ENCODE data around the gene PHTF2. TPM values are rescaled to one million over a fixed set of nuclear protein-coding genes. Genes with fewer than 3 reads are reported as not detected.
"Not testable (repeated sequence)": the region's sequence is repeated elsewhere in the genome, so short reads cannot be mapped to it uniquely, and the experiment has no call there.

The PHTF2 gene
- total and polyA plus RNA-seq, 2 experiments from 2014 or later, result 13.3 to 26.9 TPM

- H3K9me2 ChIP-seq (replicated peaks; ENCODE audit: insufficient read depth), result no peaks in the 10 kb centered on the region
- H2AFZ ChIP-seq, result no peak overlapping the region
- H4K20me1 ChIP-seq (ENCODE audit: insufficient read depth, poor library complexity, severe bottlenecking), result no peaks in the 10 kb centered on the region
- peaks cover 11% of the 10 kb centered on the region for H3K4me1 ChIP-seq (ENCODE audit: insufficient read depth)
- H3K4me3 ChIP-seq, result no peak overlapping the region
- H3K9me3 ChIP-seq (ENCODE audit: low read depth), result no peaks in the 10 kb centered on the region
- DNase-seq (ENCODE audit: low spot score), result no peak
- H3K79me2 ChIP-seq, result peaks cover 10% of the 10 kb centered on the region
- no peaks in the 10 kb centered on the region for H3K27me3 ChIP-seq
- H3K36me3 ChIP-seq (replicated peaks; ENCODE audit: insufficient read depth, low read depth), result no peaks in the 10 kb centered on the region
- WGBS (ENCODE audit: low lambda C conversion rate, missing lambda C conversion rate), result 70% methylated on average over 3 of the region's 3 CpGs
- H3K4me2 ChIP-seq, result no peak overlapping the region
- TF ChIP-seq EZH2phosphoT487 (IDR thresholded peaks at IDR 0.05; ENCODE audit: low read depth, severe bottlenecking, unreplicated experiment), result no peak
- no peak for TF ChIP-seq EZH2 (IDR thresholded peaks at IDR 0.05; ENCODE audit: borderline replicate concordance)
- TF ChIP-seq CTCF (IDR thresholded peaks at IDR 0.05; ENCODE audit: poor library complexity), result no peak
- peak overlapping the region; percentile 76 for H3K27ac ChIP-seq
These were observed 67.8 kb downstream of the PHTF2 start for GRCh38 chr7:77866370-77866769.

- Histone ChIP-seq H3K27ac (peak overlapping the region; percentile 76), H4K20me1 (ENCODE audit: insufficient read depth, poor library complexity, severe bottlenecking) (no peaks in the 10 kb centered on the region), H3K27me3 (no peaks in the 10 kb centered on the region), H3K4me1 (ENCODE audit: insufficient read depth) (peaks cover 11% of the 10 kb centered on the region), H3K4me2 (peak overlapping the region; percentile 25), H3K4me3 (no peak overlapping the region), H3K9me3 (ENCODE audit: low read depth) (no peaks in the 10 kb centered on the region), H3K9me2 (replicated peaks; ENCODE audit: insufficient read depth) (no peaks in the 10 kb centered on the region), H3K79me2 (peaks cover 10% of the 10 kb centered on the region), H2AFZ (no peak overlapping the region), H3K36me3 (replicated peaks; ENCODE audit: insufficient read depth, low read depth) (no peaks in the 10 kb centered on the region)
- 34% methylated on average over 3 of the region's 3 CpGs for WGBS (ENCODE audit: low lambda C conversion rate, missing lambda C conversion rate)
- no peak for TF ChIP-seq EZH2 (IDR thresholded peaks at IDR 0.05; ENCODE audit: borderline replicate concordance)
- TF ChIP-seq EZH2phosphoT487 (IDR thresholded peaks at IDR 0.05; ENCODE audit: low read depth, severe bottlenecking, unreplicated experiment), result no peak
- no peak for TF ChIP-seq CTCF (IDR thresholded peaks at IDR 0.05; ENCODE audit: poor library complexity)
- peak; percentile 25 for DNase-seq (ENCODE audit: low spot score)
These were observed 68.4 kb downstream of the PHTF2 start for GRCh38 chr7:77866786-77867536.

- peak; percentile 23 for DNase-seq (ENCODE audit: low spot score)
- WGBS (ENCODE audit: low lambda C conversion rate, missing lambda C conversion rate), result 86% methylated on average over 1 of the region's 1 CpG
- Histone ChIP-seq H3K4me3 (no peak overlapping the region), H3K27ac (peak overlapping the region; percentile 76), H3K27me3 (no peaks in the 10 kb centered on the region), H4K20me1 (ENCODE audit: insufficient read depth, poor library complexity, severe bottlenecking) (no peaks in the 10 kb centered on the region), H3K4me2 (peak overlapping the region; percentile 25), H3K9me3 (ENCODE audit: low read depth) (no peaks in the 10 kb centered on the region), H3K9me2 (replicated peaks; ENCODE audit: insufficient read depth) (no peaks in the 10 kb centered on the region), H3K4me1 (ENCODE audit: insufficient read depth) (peaks cover 11% of the 10 kb centered on the region), H2AFZ (no peak overlapping the region), H3K36me3 (replicated peaks; ENCODE audit: insufficient read depth, low read depth) (no peaks in the 10 kb centered on the region), H3K79me2 (peaks cover 10% of the 10 kb centered on the region)
- TF ChIP-seq CTCF (IDR thresholded peaks at IDR 0.05; ENCODE audit: poor library complexity) (no peak), EZH2 (IDR thresholded peaks at IDR 0.05; ENCODE audit: borderline replicate concordance) (no peak), EZH2phosphoT487 (IDR thresholded peaks at IDR 0.05; ENCODE audit: low read depth, severe bottlenecking, unreplicated experiment) (no peak)
These were observed 68.9 kb downstream of the PHTF2 start for GRCh38 chr7:77867537-77867865.

GRCh38 chr7:77872256-77872655 is 73.7 kb downstream of the PHTF2 start:
- not testable (repeated sequence) for H3K9me3 ChIP-seq (ENCODE audit: low read depth); H3K4me1 ChIP-seq (ENCODE audit: insufficient read depth); H2AFZ ChIP-seq; H3K27me3 ChIP-seq; H3K79me2 ChIP-seq; DNase-seq (ENCODE audit: low spot score); H3K4me2 ChIP-seq; H4K20me1 ChIP-seq (ENCODE audit: insufficient read depth, poor library complexity, severe bottlenecking); H3K36me3 ChIP-seq (replicated peaks; ENCODE audit: insufficient read depth, low read depth); H3K4me3 ChIP-seq; H3K27ac ChIP-seq; H3K9me2 ChIP-seq (replicated peaks; ENCODE audit: insufficient read depth)
- WGBS (ENCODE audit: low lambda C conversion rate, missing lambda C conversion rate), result 93% methylated on average over 1 of the region's 1 CpG

GRCh38 chr7:77873416-77874327 is 75.1 kb downstream of the PHTF2 start:
- not testable (repeated sequence) for H3K4me2 ChIP-seq; H3K9me3 ChIP-seq (ENCODE audit: low read depth); H3K79me2 ChIP-seq; H3K4me3 ChIP-seq; H3K9me2 ChIP-seq (replicated peaks; ENCODE audit: insufficient read depth); H4K20me1 ChIP-seq (ENCODE audit: insufficient read depth, poor library complexity, severe bottlenecking); H2AFZ ChIP-seq; H3K36me3 ChIP-seq (replicated peaks; ENCODE audit: insufficient read depth, low read depth); H3K27ac ChIP-seq; H3K4me1 ChIP-seq (ENCODE audit: insufficient read depth); H3K27me3 ChIP-seq; DNase-seq (ENCODE audit: low spot score)
- 58% methylated on average over 7 of the region's 7 CpGs for WGBS (ENCODE audit: low lambda C conversion rate, missing lambda C conversion rate)

Data from hepatocyte (in vitro differentiated cells).